BJ (cell line): ENCODE results near the gene SYCP2L. TPM values are rescaled to one million over a fixed set of nuclear protein-coding genes. Genes with fewer than 3 reads are reported as not detected.

Experiments used
- CTCF ChIA-PET: fragments of 350-600 bp; formaldehyde crosslinking; extraction: SDS; loops from one replicate; lab custom pipeline; 2021; ENCODE audit warnings: antibody characterized with exemption, inconsistent platforms; lab: Yijun Ruan, JAX
- POLR2A ChIA-PET: fragments of 300-600 bp; sonication (Branson Sonifier 250); formaldehyde crosslinking; extraction: SDS; loops from one replicate; lab custom pipeline; 2021; ENCODE audit warnings: antibody characterized with exemption; lab: Charles Lee
- DNase-seq: peaks from one replicate; pipeline ENCODE4 v3.0.0-alpha.2; 2011; ENCODE audit warnings: low read depth
- H3K27me3 ChIP-seq: 2 replicates; pipeline ENCODE4 v1.6.0; 2011; ENCODE audit warnings: low read length; ENCODE audit not compliant: control insufficient read depth, insufficient read depth
- H3K36me3 ChIP-seq: 2 replicates; pipeline ENCODE4 v1.5.1; 2011; ENCODE audit warnings: low read length; ENCODE audit not compliant: control insufficient read depth, insufficient read depth
- H3K4me3 ChIP-seq: 2 replicates; pipeline ENCODE4 v1.5.1; 2011; ENCODE audit warnings: low read depth, mild to moderate bottlenecking, control low read depth, low read length
- CTCF ChIP-seq: IDR thresholded peaks from 2 replicates; pipeline ENCODE4 v1.5.1; 2011; ENCODE audit warnings: low read depth, mild to moderate bottlenecking, control low read depth, inconsistent platforms, low read length, moderate library complexity; ENCODE audit not compliant: insufficient read depth
- polyA plus RNA-seq: library from polyadenylated mRNA; depleted of rRNA; stranded (reverse); fragments of >200 nt; gene quantifications from 2 replicates; pipeline ENCODE4 v1.2.3, GENCODE V29; 2011

The SYCP2L gene
- polyA plus RNA-seq, 1 experiment = 0.04 TPM

- DNase-seq = no peak
- ChIA-PET POLR2A (no interaction called here), CTCF (interaction anchor here (1.3 kb wide), 1 partner anchor 10 kb away, joined by 4 read pairs; no protein-coding TSS in a partner anchor)
- Histone ChIP-seq H3K27me3 (no peaks in the 10 kb centered on the region), H3K36me3 (no peaks in the 10 kb centered on the region), H3K4me3 (no peak overlapping the region)
- no peak for TF ChIP-seq CTCF
These were observed 102.7 kb downstream of the SYCP2L start for GRCh38 chr6:10989587-10989986.

DNA sequence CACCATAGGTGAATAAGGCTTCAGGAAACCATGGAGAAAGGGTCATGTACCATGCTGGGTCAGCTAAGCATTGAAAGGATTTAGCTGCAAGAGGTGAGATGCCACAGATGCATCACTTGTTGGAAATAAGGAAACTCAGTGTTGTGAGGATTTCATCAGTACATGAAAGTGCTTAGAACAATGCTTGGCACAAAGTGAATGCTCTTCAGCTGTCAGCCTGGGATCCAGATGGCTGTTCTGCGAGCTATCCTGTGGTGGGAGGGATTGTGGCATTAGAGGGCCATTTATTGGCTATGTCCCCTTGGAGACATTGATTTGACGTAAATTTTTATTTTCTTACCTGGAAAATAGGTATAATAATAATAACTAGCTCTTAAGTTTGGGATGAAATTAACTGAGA is 104.3 kb downstream of the SYCP2L start:
- no peak for TF ChIP-seq CTCF
- Histone ChIP-seq H3K27me3 (no peaks in the 10 kb centered on the region), H3K4me3 (no peak overlapping the region), H3K36me3 (no peaks in the 10 kb centered on the region)
- ChIA-PET POLR2A (no interaction called here), CTCF (interaction anchor here (1.1 to 1.5 kb wide), 2 partner anchors 9 to 12 kb away, joined by 3 read pairs; no protein-coding TSS in a partner anchor)
- no peak for DNase-seq

DNA sequence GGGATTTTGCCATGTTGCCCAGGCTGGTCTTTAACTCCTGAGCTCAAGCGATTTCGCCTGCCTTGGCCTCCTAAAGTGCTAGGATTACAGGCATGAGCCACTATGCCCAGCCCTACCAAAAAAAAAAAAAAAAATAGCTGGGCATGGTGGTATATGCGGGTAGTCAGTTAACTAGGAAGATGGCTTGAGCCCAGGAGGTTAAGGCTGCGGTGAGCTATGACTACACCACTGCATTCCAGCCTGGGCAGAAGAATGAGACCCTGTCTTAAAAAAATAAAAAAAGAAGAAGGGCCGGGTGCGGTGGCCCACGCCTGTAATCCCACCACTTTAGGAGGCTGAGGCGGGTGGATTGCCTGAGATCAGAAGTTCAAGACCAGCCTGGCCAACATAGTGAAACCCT is 107.0 kb downstream of the SYCP2L start:
- Histone ChIP-seq H3K36me3 (no peaks in the 10 kb centered on the region), H3K4me3 (no peak overlapping the region), H3K27me3 (no peaks in the 10 kb centered on the region)
- ChIA-PET CTCF (interaction anchor here (1.3 kb wide), 1 partner anchor 11 kb away, joined by 4 read pairs; no protein-coding TSS in a partner anchor), POLR2A (no interaction called here)
- DNase-seq = no peak
- no peak for TF ChIP-seq CTCF

DNA sequence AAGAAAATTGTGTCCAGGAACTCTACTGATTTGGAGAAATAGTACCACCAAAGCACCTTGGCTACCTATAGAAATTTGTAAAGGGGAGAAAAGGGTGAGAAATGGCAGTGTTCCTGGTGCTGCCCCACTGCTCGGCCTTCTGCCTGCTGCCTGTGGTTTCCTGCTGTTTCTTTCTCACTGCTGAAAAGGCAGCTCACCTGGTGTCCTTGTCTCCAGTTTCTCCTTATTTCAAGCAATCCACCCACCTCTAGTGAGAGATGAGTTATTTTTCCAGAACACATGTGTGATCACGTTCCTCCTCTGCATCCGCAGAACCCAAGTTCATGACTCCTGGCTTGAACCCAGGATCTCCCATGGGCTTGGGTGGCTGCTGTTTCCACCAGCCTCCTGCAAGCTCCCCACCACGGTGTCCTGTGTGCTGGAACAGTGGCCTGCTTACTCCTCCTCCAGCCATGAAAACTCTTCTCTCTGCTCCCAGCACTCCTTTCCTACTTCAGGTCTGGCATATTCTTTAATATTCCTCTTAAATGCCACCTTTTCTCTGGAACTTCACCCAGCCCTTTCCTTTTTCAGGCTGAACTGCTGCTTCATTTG is 108.4 kb downstream of the SYCP2L start:
- TF ChIP-seq CTCF = no peak
- CTCF ChIA-PET = no interaction called here
- Histone ChIP-seq H3K36me3 (no peaks in the 10 kb centered on the region), H3K4me3 (no peak overlapping the region), H3K27me3 (no peaks in the 10 kb centered on the region)
- POLR2A ChIA-PET = no interaction called here
- DNase-seq = no peak

- CTCF ChIA-PET = interaction anchor here (1.5 kb wide), 1 partner anchor 9 kb away, joined by 3 read pairs; no protein-coding TSS in a partner anchor
- no peak for DNase-seq
These were observed 113.1 kb downstream of the SYCP2L start for GRCh38 chr6:10999994-11000393.

More at GRCh38 chr6:10999994-11000393, 113.1 kb downstream of the SYCP2L start:
- POLR2A ChIA-PET = no interaction called here
- Histone ChIP-seq H3K27me3 (no peaks in the 10 kb centered on the region), H3K36me3 (no peaks in the 10 kb centered on the region), H3K4me3 (no peak overlapping the region)
- TF ChIP-seq CTCF = no peak
